ENCODE measurements around the gene STAC2.

STAC2 gene

GRCh38 chr17:39231591-39232551, 6.1 kb upstream of the STAC2 start:
- DNase-seq (ENCODE audit: low read depth): no peak

- no peak for DNase-seq (ENCODE audit: low read depth)
Observed at GRCh38 chr17:39231091-39231561, 5.4 kb upstream of the STAC2 start.

GRCh38 chr17:39230361-39230760, 4.6 kb upstream of the STAC2 start:
- DNase-seq (ENCODE audit: low read depth): no peak

GRCh38 chr17:39229274-39229913, 3.6 kb upstream of the STAC2 start:
- no peak for DNase-seq (ENCODE audit: low read depth)

- DNase-seq (ENCODE audit: low read depth): no peak
Observed at GRCh38 chr17:39227364-39227919, 1.7 kb upstream of the STAC2 start.

GRCh38 chr17:39225959-39226683, 376 bp upstream of the STAC2 start:
- DNase-seq (ENCODE audit: low read depth): no peak

- no peak for DNase-seq (ENCODE audit: low read depth)
Observed at GRCh38 chr17:39224778-39225307, 902 bp downstream of the STAC2 start.

- no peak for DNase-seq (ENCODE audit: low read depth)
Observed at GRCh38 chr17:39223907-39224777, 1.6 kb downstream of the STAC2 start.

- no peak for DNase-seq (ENCODE audit: low read depth)
Observed at GRCh38 chr17:39222866-39223834, 2.6 kb downstream of the STAC2 start.

GRCh38 chr17:39222151-39222550, 3.6 kb downstream of the STAC2 start:
- DNase-seq (ENCODE audit: low read depth): no peak

- DNase-seq (ENCODE audit: low read depth): no peak
Observed at GRCh38 chr17:39221572-39221971, 4.2 kb downstream of the STAC2 start.

- DNase-seq (ENCODE audit: low read depth): no peak
Observed at GRCh38 chr17:39219647-39220154, 6.0 kb downstream of the STAC2 start.

GRCh38 chr17:39218906-39219305, 6.8 kb downstream of the STAC2 start:
- no peak for DNase-seq (ENCODE audit: low read depth)

GRCh38 chr17:39217734-39218369, 7.9 kb downstream of the STAC2 start:
- DNase-seq (ENCODE audit: low read depth): no peak

GRCh38 chr17:39213852-39214251, 11.9 kb downstream of the STAC2 start:
- no peak for DNase-seq (ENCODE audit: low read depth)

- DNase-seq (ENCODE audit: low read depth): no peak
Observed at GRCh38 chr17:39212841-39213480, 12.8 kb downstream of the STAC2 start.

- no peak for DNase-seq (ENCODE audit: low read depth)
Observed at GRCh38 chr17:39212195-39212810, 13.4 kb downstream of the STAC2 start.

GRCh38 chr17:39210093-39210434, 15.7 kb downstream of the STAC2 start:
- no peak for DNase-seq (ENCODE audit: low read depth)
